NOMO-1 treated with DMSO at 0.1 percent for 48 hours (cell line): ENCODE results near the gene MT1G.
"Not testable (repeated sequence)": the region's sequence is repeated elsewhere in the genome, so short reads cannot be mapped to it uniquely, and the experiment has no call there.

ENCODE experiments used
- DNase-seq: peaks from one replicate; lab custom pipeline; 2025; ENCODE audit not compliant: unreplicated experiment; lab: John Stamatoyannopoulos, UW

MT1G gene

DNA sequence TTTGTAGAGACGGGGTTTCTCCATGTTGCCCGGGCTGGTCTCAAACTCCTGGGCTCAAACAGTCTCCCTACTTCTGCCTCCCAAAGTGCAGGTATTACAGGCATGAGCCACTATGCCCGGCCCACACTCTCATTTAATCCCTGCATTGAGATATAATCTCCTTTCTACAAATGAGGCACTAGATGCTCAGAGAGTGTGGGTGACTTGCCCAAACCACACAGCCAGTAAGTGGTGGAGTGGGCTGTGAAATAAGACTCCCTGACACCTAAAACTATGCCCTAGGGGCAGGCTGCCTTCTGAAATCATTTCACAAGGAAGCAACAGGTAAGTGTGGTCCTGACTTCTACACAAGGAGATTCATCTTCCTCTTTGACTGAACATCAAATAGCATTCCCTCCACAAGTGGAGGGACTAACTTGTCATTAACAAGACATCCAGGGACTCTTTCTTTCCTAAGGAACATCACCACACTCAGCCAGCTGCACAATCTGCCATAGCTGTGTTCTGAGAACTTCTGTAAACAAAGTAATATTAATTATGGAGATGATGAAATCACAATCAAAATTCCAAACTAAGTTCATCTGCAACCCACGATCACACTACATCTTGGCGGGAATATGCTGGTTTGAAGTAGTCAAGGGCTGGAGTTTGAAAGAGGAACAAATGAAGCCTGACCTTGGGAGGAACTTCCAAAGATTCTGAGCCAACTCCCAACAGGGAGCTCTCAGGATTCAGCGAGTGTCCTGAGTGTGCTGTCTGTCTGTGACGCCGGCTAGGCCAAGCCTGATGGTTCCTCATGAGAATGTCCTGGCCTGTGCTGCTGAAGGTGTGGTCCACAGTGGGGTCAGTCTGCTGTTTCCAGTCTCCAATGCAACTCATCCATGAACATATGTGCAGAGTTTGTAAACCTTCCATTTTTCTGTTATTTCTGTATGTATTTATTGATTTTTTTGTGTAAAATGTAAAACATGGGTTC, 2.3 kb downstream of the MT1G start:
- not testable (repeated sequence) for DNase-seq

DNA sequence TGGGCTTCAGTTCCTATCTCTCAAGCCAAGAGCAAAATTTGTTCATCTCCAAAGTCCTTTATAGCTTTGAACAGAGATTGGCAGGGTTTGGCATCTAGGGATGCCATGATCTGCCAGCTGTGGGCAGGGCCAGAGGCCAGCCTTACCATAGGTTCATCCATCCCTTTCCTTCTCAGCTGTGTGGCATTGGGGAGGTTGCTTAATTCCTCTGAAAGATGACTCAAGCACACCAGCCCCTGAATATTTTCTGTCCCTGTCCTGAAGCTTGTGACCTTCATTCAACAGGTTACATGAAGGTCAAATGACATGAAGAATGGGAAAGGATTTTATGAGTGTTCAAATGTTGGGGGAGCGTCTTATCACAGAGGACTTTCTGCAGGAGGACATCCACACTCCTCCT, 3.4 kb downstream of the MT1G start:
- no peak for DNase-seq

GRCh38 chr16:56662357-56663354, 5.2 kb downstream of the MT1G start:
- DNase-seq: no peak

DNA sequence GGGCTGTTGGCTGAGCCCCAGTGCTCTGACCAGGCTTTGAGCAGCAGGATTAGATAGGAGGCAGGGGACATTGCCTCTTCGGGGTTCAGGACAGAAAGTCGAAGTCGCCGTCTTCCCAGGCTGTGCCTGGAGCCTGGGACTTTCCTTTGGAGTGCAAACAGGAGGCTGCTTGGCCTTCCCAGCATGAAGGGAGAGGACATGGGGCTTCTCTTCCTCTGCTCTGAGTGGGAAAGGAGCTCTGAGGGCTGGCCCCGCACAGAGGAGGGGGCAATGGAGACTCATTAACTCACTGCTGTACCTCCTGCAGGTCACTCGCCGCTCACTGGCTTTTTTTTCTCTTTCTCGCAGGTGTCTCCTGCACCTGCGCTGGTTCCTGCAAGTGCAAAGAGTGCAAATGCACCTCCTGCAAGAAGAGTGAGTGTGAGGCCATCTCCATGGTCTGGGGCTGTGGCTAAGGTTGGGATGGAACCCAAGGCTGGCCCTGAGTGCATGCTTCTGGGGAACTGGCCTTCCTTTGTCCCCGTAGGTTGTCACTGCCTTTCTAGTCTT, 9.5 kb downstream of the MT1G start:
- DNase-seq: no peak

GRCh38 chr16:56657555-56658326, 10.1 kb downstream of the MT1G start, which contains the start of gene MT1F:
TSS of gene MT1F (plus strand) at chr16:56657959. CDS start at chr16:56658059, 100 bp downstream.
- DNase-seq: peak; percentile 74

DNA sequence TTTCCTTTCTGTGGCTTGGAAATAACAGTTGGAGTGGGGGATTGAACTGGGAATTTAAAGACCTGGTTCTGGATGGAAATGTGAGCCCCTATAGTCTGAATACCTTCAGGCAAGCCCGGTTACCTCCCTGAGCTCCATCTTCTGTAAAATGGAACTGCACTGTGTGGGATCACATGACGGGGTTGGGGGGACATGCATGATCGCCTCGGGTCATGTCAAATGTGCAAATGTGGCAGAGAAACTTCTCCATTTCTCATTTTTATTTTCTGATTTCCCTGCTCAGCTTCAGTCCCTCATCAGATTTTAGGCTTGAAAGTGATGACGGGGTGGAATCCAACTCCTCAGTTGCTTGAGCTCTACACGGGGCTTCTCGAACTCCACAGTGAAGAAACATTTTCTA, 14.6 kb downstream of the MT1G start:
- DNase-seq: no peak

GRCh38 chr16:56652600-56652999, 15.3 kb downstream of the MT1G start:
- DNase-seq: no peak

DNA sequence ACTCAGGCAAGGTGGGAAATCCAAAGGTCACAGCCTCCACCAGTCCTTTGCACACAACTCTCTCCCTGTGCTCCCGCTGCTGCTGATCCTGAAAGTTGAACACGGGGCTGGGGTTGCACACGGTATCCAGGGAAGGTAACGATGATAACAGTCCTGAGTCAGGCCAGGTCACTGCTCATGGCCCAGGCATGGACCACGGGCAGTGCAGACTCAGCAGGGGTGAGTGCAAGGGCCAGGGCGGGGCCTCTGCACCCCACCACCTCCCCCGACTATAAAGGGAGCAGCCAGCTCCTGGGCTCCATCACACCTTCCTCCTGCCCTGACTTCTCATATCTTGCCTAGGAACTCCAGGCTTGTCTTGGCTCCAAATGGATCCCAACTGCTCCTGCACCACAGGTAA, 16.3 kb downstream of the MT1G start, which contains the start of gene MT1B:
Gene MT1B (plus strand): TSS at position 301 of the 400 bp plus-strand sequence. CDS start 68 bp downstream, at position 369.
- DNase-seq: no peak

- DNase-seq: no peak
Measured at GRCh38 chr16:56649820-56650219, 18.0 kb downstream of the MT1G start.

- DNase-seq: no peak
Measured at GRCh38 chr16:56649271-56649670, 18.6 kb downstream of the MT1G start.

- DNase-seq: no peak
Measured at GRCh38 chr16:56647641-56648431, 20.0 kb downstream of the MT1G start.

DNA sequence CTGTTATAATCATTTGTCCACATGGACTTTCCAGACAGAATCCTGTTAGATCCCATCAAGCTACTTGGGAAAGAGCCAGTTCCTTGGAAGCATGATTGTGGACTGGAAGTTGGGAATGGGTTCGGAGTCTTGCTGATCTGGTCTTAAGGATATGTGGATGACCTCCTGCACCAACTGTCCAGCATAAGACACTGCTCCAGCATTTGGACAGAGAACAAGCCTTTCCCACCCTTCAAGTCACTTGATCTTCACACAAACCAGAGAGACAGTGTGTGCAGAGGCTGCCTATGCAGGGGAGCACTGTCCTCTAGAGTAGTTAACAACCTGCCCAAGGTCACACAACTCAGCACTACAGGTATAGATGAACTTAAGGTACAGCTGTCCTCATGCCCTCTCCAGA, 22.0 kb downstream of the MT1G start:
- no peak for DNase-seq

DNA sequence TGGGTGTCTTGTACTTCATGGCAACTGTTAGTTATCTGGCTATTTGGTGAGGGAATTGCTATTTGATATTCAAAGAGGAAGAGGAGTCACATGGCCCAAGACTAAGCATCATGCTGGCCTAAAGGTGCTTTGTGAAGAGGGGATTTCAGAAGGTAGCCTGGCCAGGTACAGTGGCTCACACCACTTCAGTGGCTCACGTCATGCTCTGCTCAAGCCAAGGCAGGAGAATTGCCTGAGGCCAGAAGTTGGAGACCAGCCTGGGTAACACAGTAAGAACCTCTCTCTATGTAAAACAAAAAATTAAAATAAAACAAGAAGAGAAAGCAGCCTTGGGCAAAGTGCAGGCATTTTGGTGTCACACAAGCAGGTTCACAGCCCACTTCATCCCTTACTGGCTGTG, 22.6 kb downstream of the MT1G start:
- DNase-seq: no peak

DNA sequence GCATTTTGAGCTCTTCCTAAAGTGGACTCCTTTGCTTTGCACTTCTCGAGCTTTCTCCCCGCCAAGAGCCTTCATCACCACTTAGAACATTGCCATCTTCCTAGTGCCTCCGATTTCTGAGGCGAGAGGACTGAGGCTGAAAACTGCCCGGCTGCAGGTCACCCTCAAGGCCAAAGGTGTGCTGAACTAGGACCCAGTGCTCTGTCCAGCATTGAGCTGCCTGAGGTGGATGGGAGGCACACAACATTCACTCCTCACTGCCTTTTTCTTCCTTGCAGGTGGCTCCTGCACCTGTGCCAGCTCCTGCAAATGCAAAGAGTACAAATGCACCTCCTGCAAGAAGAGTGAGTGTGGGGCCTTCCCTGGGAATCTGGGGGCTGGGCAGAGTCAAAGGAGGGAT, 24.0 kb downstream of the MT1G start:
- no peak for DNase-seq

DNA sequence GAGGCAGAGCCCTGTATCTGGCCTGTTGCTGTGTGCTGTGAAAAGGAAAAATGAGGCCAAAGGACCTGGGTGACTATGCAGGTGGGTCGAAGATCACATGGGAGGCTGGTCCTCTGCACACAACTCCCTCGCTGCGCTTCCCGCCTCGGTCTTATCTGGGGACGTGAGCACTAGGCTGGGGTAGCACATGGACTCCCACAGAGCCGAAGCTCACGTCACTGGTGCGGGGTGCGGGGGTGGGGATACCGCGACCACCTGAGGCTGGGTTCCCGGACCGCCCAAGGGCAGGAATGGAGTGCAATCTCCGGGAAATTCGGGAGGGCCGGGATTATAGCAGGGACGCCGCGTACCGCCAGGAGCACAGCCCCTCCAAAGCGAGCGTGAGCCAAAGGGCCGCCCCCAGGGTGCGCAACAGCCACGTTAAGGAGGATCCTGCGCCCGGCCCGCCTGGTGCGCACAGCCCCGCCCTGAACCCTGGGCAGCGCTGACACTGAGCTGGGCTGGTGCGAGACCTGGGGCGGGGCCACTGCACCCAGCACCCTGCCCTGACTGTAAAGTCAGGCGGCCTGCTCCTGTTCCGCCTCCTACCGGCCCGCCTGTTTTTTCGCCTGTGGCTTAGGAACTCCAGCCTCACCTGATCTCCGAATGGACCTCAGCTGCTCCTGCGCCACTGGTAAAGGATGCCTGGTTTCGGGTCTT, 24.6 kb downstream of the MT1G start:
- peak; percentile 84 for DNase-seq

DNA sequence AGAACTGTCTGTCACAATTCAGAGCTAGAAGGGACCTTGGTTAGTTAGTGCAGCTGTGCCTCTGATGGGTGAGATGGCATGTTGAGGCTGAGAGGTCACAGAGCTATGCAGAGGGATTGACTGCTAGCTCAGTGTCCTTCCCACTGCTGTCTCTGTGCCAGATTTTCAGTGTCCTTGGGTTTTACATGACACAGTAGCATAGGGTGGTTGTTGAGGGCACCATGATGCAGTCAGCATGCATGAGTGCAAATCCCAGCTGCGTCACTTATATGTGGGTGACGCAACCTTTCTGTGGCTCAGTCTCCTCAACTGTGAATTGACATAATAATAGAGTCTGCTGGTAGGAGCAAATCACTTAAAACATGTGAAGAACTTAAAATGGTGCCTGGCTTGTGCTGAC, 26.7 kb downstream of the MT1G start:
- DNase-seq: no peak

- no peak for DNase-seq
Measured at GRCh38 chr16:56640076-56640475, 27.8 kb downstream of the MT1G start.

GRCh38 chr16:56639045-56639444, 28.8 kb downstream of the MT1G start:
- DNase-seq: no peak
